H9 (cell line): Measurements from ENCODE around the gene HLA-E. TPM values are rescaled to one million over a fixed set of nuclear protein-coding genes. Genes with fewer than 3 reads are reported as not detected.

Experiments
- DNase-seq: peaks from one replicate; pipeline ENCODE4 v3.0.0-alpha.2; 2017
- H2AFZ ChIP-seq: one replicate; pipeline ENCODE4 v1.6.1; 2013; ENCODE audit warnings: mild to moderate bottlenecking, low read length, control low read depth, moderate library complexity
- H2AK5ac ChIP-seq: 2 replicates; pipeline ENCODE4 v1.6.1; 2013; ENCODE audit warnings: low read length, control low read depth, mixed read lengths; ENCODE audit not compliant: insufficient read length
- H2BK120ac ChIP-seq: one replicate; pipeline ENCODE4 v1.6.1; 2013; ENCODE audit warnings: low read depth, mild to moderate bottlenecking, low read length, control low read depth, inconsistent platforms; ENCODE audit not compliant: poor library complexity, severe bottlenecking
- H2BK12ac ChIP-seq: 2 replicates; pipeline ENCODE4 v1.6.1; 2013; ENCODE audit warnings: low read length, control low read depth, mixed read lengths, low read depth; ENCODE audit not compliant: insufficient read length
- H2BK15ac ChIP-seq: 2 replicates; pipeline ENCODE4 v1.6.1; 2013; ENCODE audit warnings: low read depth, low read length, control low read depth
- H2BK20ac ChIP-seq: one replicate; pipeline ENCODE4 v1.6.1; 2013; ENCODE audit warnings: low read depth, mild to moderate bottlenecking, low read length, control low read depth, inconsistent platforms; ENCODE audit not compliant: poor library complexity, severe bottlenecking
- H2BK5ac ChIP-seq: 2 replicates; pipeline ENCODE4 v1.6.1; 2013; ENCODE audit warnings: low read length, control low read depth, mixed read lengths; ENCODE audit not compliant: insufficient read length
- H3K14ac ChIP-seq: 2 replicates; pipeline ENCODE4 v1.6.1; 2013; ENCODE audit warnings: low read length, control low read depth; ENCODE audit not compliant: insufficient read depth
- H3K18ac ChIP-seq: 2 replicates; pipeline ENCODE4 v1.6.1; 2013; ENCODE audit warnings: low read depth, mild to moderate bottlenecking, mixed read lengths, low read length, control low read depth; ENCODE audit not compliant: insufficient read length
- H3K23ac ChIP-seq: 2 replicates; pipeline ENCODE4 v1.6.1; 2013; ENCODE audit warnings: low read length, control low read depth, mixed read lengths, low read depth; ENCODE audit not compliant: insufficient read length
- H3K23me2 ChIP-seq: 2 replicates; pipeline ENCODE4 v1.6.1; 2013; ENCODE audit warnings: low read depth, mild to moderate bottlenecking, mixed read lengths, low read length, control low read depth; ENCODE audit not compliant: insufficient read length, poor library complexity, severe bottlenecking
- H3K27ac ChIP-seq: 2 replicates; pipeline ENCODE4 v1.5.1; 2013; ENCODE audit warnings: low read length, control low read depth, mixed read lengths, low read depth; ENCODE audit not compliant: insufficient read length
- H3K27me3 ChIP-seq: 2 replicates; pipeline ENCODE4 v1.6.1; 2013; ENCODE audit warnings: low read length, control low read depth, inconsistent platforms; ENCODE audit not compliant: insufficient read depth
- H3K4ac ChIP-seq: 2 replicates; pipeline ENCODE4 v1.6.1; 2013; ENCODE audit warnings: low read depth, mild to moderate bottlenecking, control low read depth, inconsistent platforms, low read length, moderate library complexity
- H3K4me1 ChIP-seq: 2 replicates; pipeline ENCODE4 v1.6.1; 2013; ENCODE audit warnings: low read length, control low read depth, inconsistent platforms; ENCODE audit not compliant: insufficient read depth
- H3K4me2 ChIP-seq: 2 replicates; pipeline ENCODE4 v1.6.1; 2013; ENCODE audit warnings: low read length, control low read depth, mixed read lengths; ENCODE audit not compliant: insufficient read length, insufficient read depth
- H3K56ac ChIP-seq: 2 replicates; pipeline ENCODE4 v1.6.1; 2013; ENCODE audit warnings: low read depth, mild to moderate bottlenecking, mixed read lengths, low read length, control low read depth; ENCODE audit not compliant: insufficient read length
- H3K79me1 ChIP-seq: 2 replicates; pipeline ENCODE4 v1.6.1; 2013; ENCODE audit warnings: low read depth, mild to moderate bottlenecking, moderate library complexity, low read length, control low read depth, inconsistent platforms; ENCODE audit not compliant: insufficient read depth, poor library complexity, severe bottlenecking
- H3K79me2 ChIP-seq: 2 replicates; pipeline ENCODE4 v1.6.1; 2013; ENCODE audit warnings: low read length, control low read depth, inconsistent platforms; ENCODE audit not compliant: insufficient read depth
- H3K9ac ChIP-seq: 2 replicates; pipeline ENCODE4 v1.6.1; 2013; ENCODE audit warnings: low read length, control low read depth, mixed read lengths; ENCODE audit not compliant: insufficient read length; ENCODE audit errors: extremely low read depth
- H3K9me3 ChIP-seq: one replicate; pipeline ENCODE4 v1.6.1; 2013; ENCODE audit warnings: low read depth, low read length, inconsistent platforms; ENCODE audit not compliant: control insufficient read depth
- H3T11ph ChIP-seq: one replicate; pipeline ENCODE4 v1.6.1; 2013; ENCODE audit warnings: mild to moderate bottlenecking, low read length, control low read depth, inconsistent platforms
- H4K20me1 ChIP-seq: one replicate; pipeline ENCODE4 v1.6.1; 2013; ENCODE audit not compliant: control insufficient read depth, insufficient read length, insufficient read depth
- H4K5ac ChIP-seq: 2 replicates; pipeline ENCODE4 v1.6.1; 2013; ENCODE audit warnings: low read depth, mild to moderate bottlenecking, mixed read lengths, low read length, control low read depth; ENCODE audit not compliant: insufficient read length
- H4K8ac ChIP-seq: replicated peaks from 2 replicates; pipeline ENCODE4 v1.6.1; 2013; ENCODE audit warnings: low read length, control low read depth, mixed read lengths, low read depth; ENCODE audit not compliant: insufficient read length
- H4K91ac ChIP-seq: 2 replicates; pipeline ENCODE4 v1.6.1; 2013; ENCODE audit warnings: low read depth, mild to moderate bottlenecking, moderate library complexity, mixed read lengths, low read length, control low read depth; ENCODE audit not compliant: insufficient read length
- H3K27ac Mint-ChIP-seq, 3 experiments: 2 replicates in 2 of 3; 3 replicates in 1 of 3; pipeline ENCODE4 v1.8.0; 2020 to 2021; ENCODE audit warnings: mixed read lengths in 3 of 3, mild to moderate bottlenecking in 1 of 3, moderate library complexity in 1 of 3
- H3K27me3 Mint-ChIP-seq: 2 replicates; pipeline ENCODE4 v1.8.0; 2021; ENCODE audit warnings: low read depth, mild to moderate bottlenecking, moderate library complexity, mixed read lengths
- H3K36me3 Mint-ChIP-seq, 3 experiments: 2 replicates in 2 of 3; 3 replicates in 1 of 3; pipeline ENCODE4 v1.8.0; 2020 to 2021; ENCODE audit warnings: low read depth in 3 of 3, mixed read lengths in 3 of 3; ENCODE audit not compliant: insufficient read depth in 1 of 3
- H3K4me1 Mint-ChIP-seq, 2 experiments: 2 replicates each; pipeline ENCODE4 v1.8.0; 2020; ENCODE audit warnings: mixed read lengths in 2 of 2
- H3K4me3 Mint-ChIP-seq, 2 experiments: 2 replicates in 1 of 2; 3 replicates in 1 of 2; pipeline ENCODE4 v1.8.0; 2020 to 2021; ENCODE audit warnings: mild to moderate bottlenecking in 2 of 2, mixed read lengths in 2 of 2, moderate library complexity in 1 of 2
- H3K9me3 Mint-ChIP-seq, 2 experiments: 2 replicates in 1 of 2; 3 replicates in 1 of 2; pipeline ENCODE4 v1.8.0; 2020; ENCODE audit warnings: mild to moderate bottlenecking in 2 of 2, mixed read lengths in 2 of 2, moderate library complexity in 1 of 2
- CTCF ChIP-seq: fragments of 200-600 bp; sonication (generic); conservative IDR thresholded peaks from 3 replicates; pipeline ENCODE4 v1.8.0; 2021; ENCODE audit warnings: antibody characterized with exemption, mild to moderate bottlenecking
- WGBS: extraction: QIAGEN DNeasy Blood & Tissue Kit; methylation state at CpG from one replicate; pipeline ENCODE4 v1.1.7; 2013; ENCODE audit warnings: missing lambda C conversion rate, low lambda C conversion rate, mixed read lengths; ENCODE audit not compliant: insufficient read length; ENCODE audit errors: extremely low coverage; 5-methylcytosine and 5-hydroxymethylcytosine counted together
- total RNA-seq: library from RNA; stranded (reverse); gene quantifications from 2 replicates; pipeline ENCODE4 v1.2.1, GENCODE V29; 2021

Gene HLA-E
- total RNA-seq, 1 experiment from 2014 or later: 28.1 TPM

- Histone ChIP-seq H3K4me1 (no peaks in the 10 kb centered on the region; the same call in 1 of the 2 replicates), H2BK120ac (no peak overlapping the region), H2BK20ac (no peak overlapping the region), H3K79me2 (no peaks in the 10 kb centered on the region), H2BK15ac (no peak overlapping the region), H3K27me3 (peaks cover 5% of the 10 kb centered on the region; the same call in 1 of the 2 replicates), H3K9ac (no peak overlapping the region), H2BK5ac (no peak overlapping the region), H3K14ac (0 out of 2 replicates have a peak overlapping the region, but pooled peaks have one; percentile 14), H3K27ac (no peak overlapping the region), H3K56ac (no peak overlapping the region), H2AFZ (no peak overlapping the region), H4K91ac (no peak overlapping the region), H3K9me3 (no peaks in the 10 kb centered on the region), H3K79me1 (no peaks in the 10 kb centered on the region), H3K18ac (no peak overlapping the region), H3K23ac (no peak overlapping the region), H4K8ac (no peak overlapping the region), H4K5ac (no peak overlapping the region), H3K4me2 (peak overlapping the region; percentile 8), H4K20me1 (no peaks in the 10 kb centered on the region), H3K4ac (no peak overlapping the region), H3T11ph (no peak overlapping the region), H3K23me2 (no peaks in the 10 kb centered on the region), H2AK5ac (no peak overlapping the region), H2BK12ac (no peak overlapping the region)
- Mint-ChIP-seq H3K36me3 (no peaks in the 10 kb centered on the region; a peak in 1 of 7 replicates), H3K4me1 (peaks cover 7 to 14% of the 10 kb centered on the region in 2 experiments), H3K27ac (no peak overlapping the region), H3K27me3 (peaks cover 89% of the 10 kb centered on the region), H3K9me3 (no peaks in the 10 kb centered on the region), H3K4me3 (no peak overlapping the region)
- WGBS: no CpG with 5 or more reads among the region's 9 CpGs
- no peak for TF ChIP-seq CTCF
- DNase-seq: no peak
These were observed 38.8 kb upstream of the HLA-E start for GRCh38 chr6:30450548-30450908.
